ENCODE results near the gene CBLB. TPM values are rescaled to one million over a fixed set of nuclear protein-coding genes. Genes with fewer than 3 reads are reported as not detected.

Gene CBLB
- total and polyA plus RNA-seq, 9 of the 15 experiments (the other 6 are each of a cell fraction or from before 2014, with no cell fraction given), result 1.8 to 8.1 (median 5.3) TPM

GRCh38 chr3:105672996-105673395, 195.8 kb downstream of the CBLB start:
- Histone ChIP-seq H3K27me3 (ENCODE audit: control insufficient read depth in 2 of 2, insufficient read depth in 2 of 2, low read length in 2 of 2) (no peaks in the 10 kb centered on the region), H3K4me1 (replicated peaks in 1 of 2; ENCODE audit: control insufficient read depth in 2 of 2, insufficient read depth in 2 of 2, low read length in 2 of 2) (no peaks in the 10 kb centered on the region), H3K79me2 (ENCODE audit: control insufficient read depth, insufficient read depth, low read length) (no peaks in the 10 kb centered on the region), H3K36me3 (ENCODE audit: control insufficient read depth, insufficient read depth, low read length) (no peaks in the 10 kb centered on the region), H2AFZ (ENCODE audit: low read depth, low read length) (no peak overlapping the region), H3K4me3 (no peak overlapping the region), H4K20me1 (replicated peaks; ENCODE audit: control insufficient read depth, insufficient read depth, low read length) (no peaks in the 10 kb centered on the region), H3K9me1 (ENCODE audit: control insufficient read depth, insufficient read depth, low read length) (no peaks in the 10 kb centered on the region), H3K27ac (ENCODE audit: extremely low read depth, low read depth, low read length) (no peak overlapping the region), H3K9me3 (replicated peaks; ENCODE audit: control insufficient read depth, insufficient read depth, low read depth, low read length) (no peaks in the 10 kb centered on the region), H3K9ac (ENCODE audit: insufficient read depth in 1 of 2, low read depth in 2 of 2, low read length in 2 of 2) (no peak overlapping the region), H3K4me2 (ENCODE audit: insufficient read depth, low read length) (no peak overlapping the region)
- no peak for FAIRE-seq
- ATAC-seq, result no peak
- ChIA-PET POLR2A (no interaction called here), CTCF (ENCODE audit: low intra/inter-chr PET ratio) (no interaction called here)
- intact Hi-C loops (cut with micrococcal nuclease), result no loop called here
- no peak for TF ChIP-seq MEF2A (IDR thresholded peaks at IDR 0.05; ENCODE audit: control insufficient read depth, low read depth, low read length)
- no peak for TF ChIP-seq STAG1 (CRISPR knock-in tag; IDR thresholded peaks at IDR 0.05; ENCODE audit: borderline replicate concordance)
- no peak for TF ChIP-seq ZKSCAN1 (IDR thresholded peaks at IDR 0.05; ENCODE audit: low read depth, low read length)
- TF ChIP-seq, protein P1, sequence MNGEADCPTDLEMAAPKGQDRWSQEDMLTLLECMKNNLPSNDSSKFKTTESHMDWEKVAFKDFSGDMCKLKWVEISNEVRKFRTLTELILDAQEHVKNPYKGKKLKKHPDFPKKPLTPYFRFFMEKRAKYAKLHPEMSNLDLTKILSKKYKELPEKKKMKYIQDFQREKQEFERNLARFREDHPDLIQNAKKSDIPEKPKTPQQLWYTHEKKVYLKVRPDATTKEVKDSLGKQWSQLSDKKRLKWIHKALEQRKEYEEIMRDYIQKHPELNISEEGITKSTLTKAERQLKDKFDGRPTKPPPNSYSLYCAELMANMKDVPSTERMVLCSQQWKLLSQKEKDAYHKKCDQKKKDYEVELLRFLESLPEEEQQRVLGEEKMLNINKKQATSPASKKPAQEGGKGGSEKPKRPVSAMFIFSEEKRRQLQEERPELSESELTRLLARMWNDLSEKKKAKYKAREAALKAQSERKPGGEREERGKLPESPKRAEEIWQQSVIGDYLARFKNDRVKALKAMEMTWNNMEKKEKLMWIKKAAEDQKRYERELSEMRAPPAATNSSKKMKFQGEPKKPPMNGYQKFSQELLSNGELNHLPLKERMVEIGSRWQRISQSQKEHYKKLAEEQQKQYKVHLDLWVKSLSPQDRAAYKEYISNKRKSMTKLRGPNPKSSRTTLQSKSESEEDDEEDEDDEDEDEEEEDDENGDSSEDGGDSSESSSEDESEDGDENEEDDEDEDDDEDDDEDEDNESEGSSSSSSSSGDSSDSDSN (IDR thresholded peaks at IDR 0.05; ENCODE audit: borderline replicate concordance in 1 of 2, low read depth in 2 of 2, low read length in 2 of 2), result no peak
- no peak for TF ChIP-seq GMEB1 (CRISPR knock-in tag; IDR thresholded peaks at IDR 0.05)
- TF ChIP-seq MGA (IDR thresholded peaks at IDR 0.05), result no peak
- in situ Hi-C loops (cut with MboI), result no loop called here
- DNase-seq (ENCODE audit: extremely low read depth in 1 of 4, low spot score in 3 of 4), result no peak
- no CpG with 5 or more reads among the region's 5 CpGs for WGBS (ENCODE audit: insufficient coverage, low coverage, missing lambda C conversion rate)
- BruUV-seq (replicated peaks), result no TSS peak

Data from K562 (cell line).